WTC11 (cell line): Measurements from ENCODE around the gene PRKRIP1.

Experiments used
- ELF4 ChIP-seq: sonication (generic); formaldehyde crosslinking; IDR thresholded peaks from 2 replicates; pipeline ENCODE4 v1.8.1; 2022; ENCODE audit warnings: low read depth, mild to moderate bottlenecking, moderate library complexity, missing genetic modification reagents
- FOXK1 ChIP-seq: sonication (generic); formaldehyde crosslinking; IDR thresholded peaks from 2 replicates; pipeline ENCODE4 v1.8.0; 2022; ENCODE audit warnings: mild to moderate bottlenecking, moderate library complexity, missing genetic modification reagents
- TEAD1 ChIP-seq: sonication (generic); formaldehyde crosslinking; IDR thresholded peaks from 2 replicates; pipeline ENCODE4 v1.8.0; 2022; ENCODE audit warnings: mild to moderate bottlenecking, missing genetic modification reagents
- ZNF138 ChIP-seq: sonication (generic); formaldehyde crosslinking; conservative IDR thresholded peaks from 2 replicates; pipeline ENCODE4 v1.8.1; 2022; ENCODE audit warnings: mild to moderate bottlenecking, moderate library complexity, missing genetic modification reagents
- ZNF423 ChIP-seq: fragments of 250-450 bp; sonication (Bioruptor Pico); IDR thresholded peaks from 2 replicates; pipeline ENCODE4 v2.1.2; 2022; ENCODE audit warnings: mild to moderate bottlenecking, moderate library complexity
- TF ChIP-seq, protein P1 (sequence below): sonication (generic); formaldehyde crosslinking; IDR thresholded peaks from 2 replicates; pipeline ENCODE4 v1.8.0; 2023; ENCODE audit warnings: mild to moderate bottlenecking, missing genetic modification reagents
- TF ChIP-seq, protein P2 (sequence below): fragments of 200-600 bp; IDR thresholded peaks from 2 replicates; pipeline ENCODE4 v1.8.0; 2022; ENCODE audit warnings: antibody characterized with exemption
- TF ChIP-seq, protein P3 (sequence below): sonication (generic); formaldehyde crosslinking; IDR thresholded peaks from 2 replicates; pipeline ENCODE4 v1.8.1; 2022; ENCODE audit warnings: low read depth, missing genetic modification reagents, borderline replicate concordance
- TF ChIP-seq, protein P4 (sequence below): sonication (generic); formaldehyde crosslinking; IDR thresholded peaks from 2 replicates; pipeline ENCODE4 v1.8.1; 2022; ENCODE audit warnings: low read depth, mild to moderate bottlenecking, moderate library complexity, missing genetic modification reagents, borderline replicate concordance
- TF ChIP-seq, protein P5 (sequence below): fragments of 250-450 bp; sonication (Bioruptor Pico); IDR thresholded peaks from 2 replicates; pipeline ENCODE4 v2.1.2; 2022; ENCODE audit warnings: mild to moderate bottlenecking, moderate library complexity
- TF ChIP-seq, protein P6 (sequence below): sonication (generic); formaldehyde crosslinking; IDR thresholded peaks from 2 replicates; pipeline ENCODE4 v1.8.1; 2022; ENCODE audit warnings: mild to moderate bottlenecking, moderate library complexity, missing genetic modification reagents
- TF ChIP-seq, protein P7 (sequence below): sonication (generic); formaldehyde crosslinking; conservative IDR thresholded peaks from 2 replicates; pipeline ENCODE4 v1.8.1; 2022; ENCODE audit warnings: mild to moderate bottlenecking, missing genetic modification reagents

DNA sequence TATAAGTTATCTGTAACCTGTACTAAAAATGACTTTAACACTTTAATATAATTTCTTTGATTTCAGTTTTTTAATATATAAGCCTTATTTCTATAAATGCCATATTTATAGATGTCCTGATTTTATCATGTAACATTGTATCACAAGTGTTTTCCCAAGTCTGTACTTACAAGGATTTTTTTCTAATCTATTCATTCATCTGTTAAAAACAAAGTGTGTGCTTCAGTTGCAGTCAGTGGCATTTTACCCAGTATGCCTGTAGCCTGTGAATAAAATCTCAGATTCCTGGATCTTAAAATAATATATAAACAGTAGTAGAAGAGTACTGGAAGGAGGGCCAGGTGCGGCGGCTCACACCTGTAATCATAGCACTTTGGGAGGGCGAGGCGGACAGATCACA, 17.4 kb downstream of the PRKRIP1 start:
- TF ChIP-seq, protein P1, sequence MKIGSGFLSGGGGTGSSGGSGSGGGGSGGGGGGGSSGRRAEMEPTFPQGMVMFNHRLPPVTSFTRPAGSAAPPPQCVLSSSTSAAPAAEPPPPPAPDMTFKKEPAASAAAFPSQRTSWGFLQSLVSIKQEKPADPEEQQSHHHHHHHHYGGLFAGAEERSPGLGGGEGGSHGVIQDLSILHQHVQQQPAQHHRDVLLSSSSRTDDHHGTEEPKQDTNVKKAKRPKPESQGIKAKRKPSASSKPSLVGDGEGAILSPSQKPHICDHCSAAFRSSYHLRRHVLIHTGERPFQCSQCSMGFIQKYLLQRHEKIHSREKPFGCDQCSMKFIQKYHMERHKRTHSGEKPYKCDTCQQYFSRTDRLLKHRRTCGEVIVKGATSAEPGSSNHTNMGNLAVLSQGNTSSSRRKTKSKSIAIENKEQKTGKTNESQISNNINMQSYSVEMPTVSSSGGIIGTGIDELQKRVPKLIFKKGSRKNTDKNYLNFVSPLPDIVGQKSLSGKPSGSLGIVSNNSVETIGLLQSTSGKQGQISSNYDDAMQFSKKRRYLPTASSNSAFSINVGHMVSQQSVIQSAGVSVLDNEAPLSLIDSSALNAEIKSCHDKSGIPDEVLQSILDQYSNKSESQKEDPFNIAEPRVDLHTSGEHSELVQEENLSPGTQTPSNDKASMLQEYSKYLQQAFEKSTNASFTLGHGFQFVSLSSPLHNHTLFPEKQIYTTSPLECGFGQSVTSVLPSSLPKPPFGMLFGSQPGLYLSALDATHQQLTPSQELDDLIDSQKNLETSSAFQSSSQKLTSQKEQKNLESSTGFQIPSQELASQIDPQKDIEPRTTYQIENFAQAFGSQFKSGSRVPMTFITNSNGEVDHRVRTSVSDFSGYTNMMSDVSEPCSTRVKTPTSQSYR: no peak
- TF ChIP-seq, protein P2, sequence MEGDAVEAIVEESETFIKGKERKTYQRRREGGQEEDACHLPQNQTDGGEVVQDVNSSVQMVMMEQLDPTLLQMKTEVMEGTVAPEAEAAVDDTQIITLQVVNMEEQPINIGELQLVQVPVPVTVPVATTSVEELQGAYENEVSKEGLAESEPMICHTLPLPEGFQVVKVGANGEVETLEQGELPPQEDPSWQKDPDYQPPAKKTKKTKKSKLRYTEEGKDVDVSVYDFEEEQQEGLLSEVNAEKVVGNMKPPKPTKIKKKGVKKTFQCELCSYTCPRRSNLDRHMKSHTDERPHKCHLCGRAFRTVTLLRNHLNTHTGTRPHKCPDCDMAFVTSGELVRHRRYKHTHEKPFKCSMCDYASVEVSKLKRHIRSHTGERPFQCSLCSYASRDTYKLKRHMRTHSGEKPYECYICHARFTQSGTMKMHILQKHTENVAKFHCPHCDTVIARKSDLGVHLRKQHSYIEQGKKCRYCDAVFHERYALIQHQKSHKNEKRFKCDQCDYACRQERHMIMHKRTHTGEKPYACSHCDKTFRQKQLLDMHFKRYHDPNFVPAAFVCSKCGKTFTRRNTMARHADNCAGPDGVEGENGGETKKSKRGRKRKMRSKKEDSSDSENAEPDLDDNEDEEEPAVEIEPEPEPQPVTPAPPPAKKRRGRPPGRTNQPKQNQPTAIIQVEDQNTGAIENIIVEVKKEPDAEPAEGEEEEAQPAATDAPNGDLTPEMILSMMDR: no peak
- TF ChIP-seq, protein P3, sequence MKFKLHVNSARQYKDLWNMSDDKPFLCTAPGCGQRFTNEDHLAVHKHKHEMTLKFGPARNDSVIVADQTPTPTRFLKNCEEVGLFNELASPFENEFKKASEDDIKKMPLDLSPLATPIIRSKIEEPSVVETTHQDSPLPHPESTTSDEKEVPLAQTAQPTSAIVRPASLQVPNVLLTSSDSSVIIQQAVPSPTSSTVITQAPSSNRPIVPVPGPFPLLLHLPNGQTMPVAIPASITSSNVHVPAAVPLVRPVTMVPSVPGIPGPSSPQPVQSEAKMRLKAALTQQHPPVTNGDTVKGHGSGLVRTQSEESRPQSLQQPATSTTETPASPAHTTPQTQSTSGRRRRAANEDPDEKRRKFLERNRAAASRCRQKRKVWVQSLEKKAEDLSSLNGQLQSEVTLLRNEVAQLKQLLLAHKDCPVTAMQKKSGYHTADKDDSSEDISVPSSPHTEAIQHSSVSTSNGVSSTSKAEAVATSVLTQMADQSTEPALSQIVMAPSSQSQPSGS (CRISPR knock-in tag): no peak
- TF ChIP-seq ELF4 (CRISPR knock-in tag) (no peak), TEAD1 (no peak), ZNF138 (CRISPR knock-in tag) (no peak), FOXK1 (CRISPR knock-in tag) (no peak), ZNF423 (CRISPR knock-in tag) (no peak)
- TF ChIP-seq, protein P4, sequence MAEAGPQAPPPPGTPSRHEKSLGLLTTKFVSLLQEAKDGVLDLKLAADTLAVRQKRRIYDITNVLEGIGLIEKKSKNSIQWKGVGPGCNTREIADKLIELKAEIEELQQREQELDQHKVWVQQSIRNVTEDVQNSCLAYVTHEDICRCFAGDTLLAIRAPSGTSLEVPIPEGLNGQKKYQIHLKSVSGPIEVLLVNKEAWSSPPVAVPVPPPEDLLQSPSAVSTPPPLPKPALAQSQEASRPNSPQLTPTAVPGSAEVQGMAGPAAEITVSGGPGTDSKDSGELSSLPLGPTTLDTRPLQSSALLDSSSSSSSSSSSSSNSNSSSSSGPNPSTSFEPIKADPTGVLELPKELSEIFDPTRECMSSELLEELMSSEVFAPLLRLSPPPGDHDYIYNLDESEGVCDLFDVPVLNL (CRISPR knock-in tag): no peak
- TF ChIP-seq, protein P5, sequence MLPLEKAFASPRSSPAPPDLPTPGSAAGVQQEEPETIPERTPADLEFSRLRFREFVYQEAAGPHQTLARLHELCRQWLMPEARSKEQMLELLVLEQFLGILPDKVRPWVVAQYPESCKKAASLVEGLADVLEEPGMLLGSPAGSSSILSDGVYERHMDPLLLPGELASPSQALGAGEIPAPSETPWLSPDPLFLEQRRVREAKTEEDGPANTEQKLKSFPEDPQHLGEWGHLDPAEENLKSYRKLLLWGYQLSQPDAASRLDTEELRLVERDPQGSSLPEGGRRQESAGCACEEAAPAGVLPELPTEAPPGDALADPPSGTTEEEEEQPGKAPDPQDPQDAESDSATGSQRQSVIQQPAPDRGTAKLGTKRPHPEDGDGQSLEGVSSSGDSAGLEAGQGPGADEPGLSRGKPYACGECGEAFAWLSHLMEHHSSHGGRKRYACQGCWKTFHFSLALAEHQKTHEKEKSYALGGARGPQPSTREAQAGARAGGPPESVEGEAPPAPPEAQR (CRISPR knock-in tag): no peak
- TF ChIP-seq, protein P6, sequence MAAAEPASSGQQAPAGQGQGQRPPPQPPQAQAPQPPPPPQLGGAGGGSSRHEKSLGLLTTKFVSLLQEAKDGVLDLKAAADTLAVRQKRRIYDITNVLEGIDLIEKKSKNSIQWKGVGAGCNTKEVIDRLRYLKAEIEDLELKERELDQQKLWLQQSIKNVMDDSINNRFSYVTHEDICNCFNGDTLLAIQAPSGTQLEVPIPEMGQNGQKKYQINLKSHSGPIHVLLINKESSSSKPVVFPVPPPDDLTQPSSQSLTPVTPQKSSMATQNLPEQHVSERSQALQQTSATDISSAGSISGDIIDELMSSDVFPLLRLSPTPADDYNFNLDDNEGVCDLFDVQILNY (CRISPR knock-in tag): no peak
- TF ChIP-seq, protein P7, sequence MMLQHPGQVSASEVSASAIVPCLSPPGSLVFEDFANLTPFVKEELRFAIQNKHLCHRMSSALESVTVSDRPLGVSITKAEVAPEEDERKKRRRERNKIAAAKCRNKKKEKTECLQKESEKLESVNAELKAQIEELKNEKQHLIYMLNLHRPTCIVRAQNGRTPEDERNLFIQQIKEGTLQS (CRISPR knock-in tag): no peak
